ENCODE measurements around the gene TLE1. TPM values are rescaled to one million over a fixed set of nuclear protein-coding genes. Genes with fewer than 3 reads are reported as not detected.

Gene TLE1
- total and polyA plus RNA-seq, 9 of the 15 experiments (the other 6 are each of a cell fraction or from before 2014, with no cell fraction given), result 0.11 TPM; not detected in 8

- TF ChIP-seq FOS (IDR thresholded peaks at IDR 0.05; ENCODE audit: extremely low read depth, insufficient read length) (no peak), ESRRA (IDR thresholded peaks at IDR 0.05; ENCODE audit: borderline replicate concordance, low read depth) (no peak), SRF (CRISPR knock-in tag; IDR thresholded peaks at IDR 0.05) (no peak), RBM34 (IDR thresholded peaks at IDR 0.05; ENCODE audit: borderline replicate concordance, insufficient read depth, low read length) (no peak), ARID1B (IDR thresholded peaks at IDR 0.05) (no peak), MBD2 (IDR thresholded peaks at IDR 0.05; ENCODE audit: borderline replicate concordance, low read depth) (no peak), CHCHD3 (CRISPR knock-in tag; IDR thresholded peaks at IDR 0.05) (no peak), ZKSCAN3 (CRISPR knock-in tag; IDR thresholded peaks at IDR 0.05) (no peak), RAD51 (IDR thresholded peaks at IDR 0.05; ENCODE audit: borderline replicate concordance, low read depth) (no peak), ZNF668 (CRISPR knock-in tag; IDR thresholded peaks at IDR 0.05) (no peak), U2AF2 (optimal IDR thresholded peaks at IDR 0.05; ENCODE audit: low read depth, low read length) (no peak)
- TF ChIP-seq, protein P1, sequence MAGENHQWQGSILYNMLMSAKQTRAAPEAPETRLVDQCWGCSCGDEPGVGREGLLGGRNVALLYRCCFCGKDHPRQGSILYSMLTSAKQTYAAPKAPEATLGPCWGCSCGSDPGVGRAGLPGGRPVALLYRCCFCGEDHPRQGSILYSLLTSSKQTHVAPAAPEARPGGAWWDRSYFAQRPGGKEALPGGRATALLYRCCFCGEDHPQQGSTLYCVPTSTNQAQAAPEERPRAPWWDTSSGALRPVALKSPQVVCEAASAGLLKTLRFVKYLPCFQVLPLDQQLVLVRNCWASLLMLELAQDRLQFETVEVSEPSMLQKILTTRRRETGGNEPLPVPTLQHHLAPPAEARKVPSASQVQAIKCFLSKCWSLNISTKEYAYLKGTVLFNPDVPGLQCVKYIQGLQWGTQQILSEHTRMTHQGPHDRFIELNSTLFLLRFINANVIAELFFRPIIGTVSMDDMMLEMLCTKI (IDR thresholded peaks at IDR 0.05; ENCODE audit: partially characterized antibody), result no peak
- TF ChIP-seq, protein P2, sequence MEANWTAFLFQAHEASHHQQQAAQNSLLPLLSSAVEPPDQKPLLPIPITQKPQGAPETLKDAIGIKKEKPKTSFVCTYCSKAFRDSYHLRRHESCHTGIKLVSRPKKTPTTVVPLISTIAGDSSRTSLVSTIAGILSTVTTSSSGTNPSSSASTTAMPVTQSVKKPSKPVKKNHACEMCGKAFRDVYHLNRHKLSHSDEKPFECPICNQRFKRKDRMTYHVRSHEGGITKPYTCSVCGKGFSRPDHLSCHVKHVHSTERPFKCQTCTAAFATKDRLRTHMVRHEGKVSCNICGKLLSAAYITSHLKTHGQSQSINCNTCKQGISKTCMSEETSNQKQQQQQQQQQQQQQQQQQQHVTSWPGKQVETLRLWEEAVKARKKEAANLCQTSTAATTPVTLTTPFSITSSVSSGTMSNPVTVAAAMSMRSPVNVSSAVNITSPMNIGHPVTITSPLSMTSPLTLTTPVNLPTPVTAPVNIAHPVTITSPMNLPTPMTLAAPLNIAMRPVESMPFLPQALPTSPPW (CRISPR knock-in tag; IDR thresholded peaks at IDR 0.05), result no peak
- TF ChIP-seq, protein P3, sequence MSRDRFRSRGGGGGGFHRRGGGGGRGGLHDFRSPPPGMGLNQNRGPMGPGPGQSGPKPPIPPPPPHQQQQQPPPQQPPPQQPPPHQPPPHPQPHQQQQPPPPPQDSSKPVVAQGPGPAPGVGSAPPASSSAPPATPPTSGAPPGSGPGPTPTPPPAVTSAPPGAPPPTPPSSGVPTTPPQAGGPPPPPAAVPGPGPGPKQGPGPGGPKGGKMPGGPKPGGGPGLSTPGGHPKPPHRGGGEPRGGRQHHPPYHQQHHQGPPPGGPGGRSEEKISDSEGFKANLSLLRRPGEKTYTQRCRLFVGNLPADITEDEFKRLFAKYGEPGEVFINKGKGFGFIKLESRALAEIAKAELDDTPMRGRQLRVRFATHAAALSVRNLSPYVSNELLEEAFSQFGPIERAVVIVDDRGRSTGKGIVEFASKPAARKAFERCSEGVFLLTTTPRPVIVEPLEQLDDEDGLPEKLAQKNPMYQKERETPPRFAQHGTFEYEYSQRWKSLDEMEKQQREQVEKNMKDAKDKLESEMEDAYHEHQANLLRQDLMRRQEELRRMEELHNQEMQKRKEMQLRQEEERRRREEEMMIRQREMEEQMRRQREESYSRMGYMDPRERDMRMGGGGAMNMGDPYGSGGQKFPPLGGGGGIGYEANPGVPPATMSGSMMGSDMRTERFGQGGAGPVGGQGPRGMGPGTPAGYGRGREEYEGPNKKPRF (IDR thresholded peaks at IDR 0.05; ENCODE audit: low read depth, low read length), result no peak
These were observed 115.7 kb downstream of the TLE1 start (continued) for GRCh38 chr9:81573415-81574321.
